Stimulated activated naive CD8-positive, alpha-beta T cell treated with anti-CD3 and anti-CD28 coated beads, Interleukin-15, Interleukin-2, amounts not matched to agents 100 U/mL and 50 U/mL, for 24 hours (primary cell): ENCODE data around the gene PXMP2.

Source experiments
- ATAC-seq: fragments of 150-1000 bp; cut with Tn5 transposase; one replicate; pipeline ENCODE4 v1.10.0; 2021
- DNase-seq: peaks from one replicate; pipeline ENCODE4 v3.0.0; 2021

Gene PXMP2

GRCh38 chr12:132695431-132695830 lies 8.0 kb downstream of the PXMP2 start:
- ATAC-seq (no peak), DNase-seq (no peak)

- DNase-seq, result no peak
These were observed 11.0 kb downstream of the PXMP2 start for GRCh38 chr12:132698341-132698740.

GRCh38 chr12:132700212-132700822 lies 12.9 kb downstream of the PXMP2 start:
- ATAC-seq, result no peak
- no peak for DNase-seq

More at GRCh38 chr12:132698341-132698740, 11.0 kb downstream of the PXMP2 start:
- no peak for ATAC-seq

- ATAC-seq, result no peak
- no peak for DNase-seq
These were observed 15.3 kb downstream of the PXMP2 start for GRCh38 chr12:132702640-132703039.

DNA sequence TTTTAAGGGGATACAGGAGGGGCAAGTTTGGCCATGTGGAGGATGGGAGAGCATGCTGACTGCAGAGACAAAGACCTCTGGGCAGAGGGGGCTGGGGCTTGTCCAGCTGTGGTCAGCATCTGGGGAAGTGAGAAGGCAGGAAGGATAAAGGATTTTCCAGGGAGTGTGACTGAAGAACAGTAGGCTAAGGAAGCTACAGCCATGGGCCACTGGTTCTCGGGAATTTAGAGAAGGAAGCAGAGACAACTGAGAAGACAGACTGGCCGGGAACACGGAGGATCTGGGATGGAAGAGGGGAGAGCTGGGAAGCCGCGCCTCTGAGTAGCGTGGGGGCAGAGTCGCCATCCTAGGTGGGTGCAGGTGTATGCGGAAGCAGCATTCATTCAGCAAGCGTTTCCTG lies 16.3 kb downstream of the PXMP2 start:
- DNase-seq (no peak), ATAC-seq (no peak)

DNA sequence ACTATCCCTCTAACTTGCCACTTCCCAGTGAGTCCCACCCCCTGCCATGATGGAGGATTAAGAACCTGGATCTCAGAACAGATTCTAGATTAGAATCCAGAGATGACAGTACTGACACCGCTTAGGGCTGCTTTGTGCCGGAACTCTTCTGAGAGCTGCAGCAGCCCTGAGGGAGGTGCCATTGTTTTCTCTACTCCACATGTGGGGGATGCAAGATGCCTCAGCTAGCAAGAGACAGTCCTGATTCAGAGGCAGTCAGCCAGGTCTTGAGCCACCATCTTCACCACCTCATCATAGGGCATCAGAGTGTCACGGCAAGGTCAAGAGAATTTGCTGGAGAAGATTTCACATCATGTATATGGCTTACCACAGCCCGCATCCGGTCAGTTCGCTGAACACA lies 19.9 kb downstream of the PXMP2 start:
- DNase-seq (no peak), ATAC-seq (no peak)

GRCh38 chr12:132708150-132708549 lies 20.8 kb downstream of the PXMP2 start:
- DNase-seq, result no peak
- no peak for ATAC-seq

DNA sequence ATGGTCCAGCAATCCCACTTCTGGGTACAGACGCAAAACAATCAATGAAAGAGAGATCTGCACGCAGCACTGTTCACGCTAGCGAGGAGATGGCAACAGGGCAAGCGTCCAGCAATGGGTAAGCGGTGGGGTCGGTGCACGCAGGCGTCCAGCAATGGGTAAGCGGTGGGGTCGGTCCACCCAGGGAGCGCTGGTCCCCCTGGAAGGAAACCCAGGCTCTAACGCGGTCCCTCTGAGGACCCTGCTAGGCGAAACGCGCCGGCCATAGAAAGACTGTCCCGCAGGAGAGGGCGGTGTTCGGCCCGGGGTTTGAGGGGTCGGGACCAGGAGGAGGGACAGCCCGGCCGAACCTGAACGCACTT lies 22.6 kb downstream of the PXMP2 start:
- DNase-seq, result peak; percentile 30
- ATAC-seq, result no peak

- peak; percentile 94 for ATAC-seq
These were observed 23.2 kb downstream of the PXMP2 start, which contains the start of gene PGAM5 for GRCh38 chr12:132710405-132711079. Gene PGAM5, plus strand, starts transcription at chr12:132710842. Its CDS starts 35 bp downstream, at chr12:132710877.

DNA sequence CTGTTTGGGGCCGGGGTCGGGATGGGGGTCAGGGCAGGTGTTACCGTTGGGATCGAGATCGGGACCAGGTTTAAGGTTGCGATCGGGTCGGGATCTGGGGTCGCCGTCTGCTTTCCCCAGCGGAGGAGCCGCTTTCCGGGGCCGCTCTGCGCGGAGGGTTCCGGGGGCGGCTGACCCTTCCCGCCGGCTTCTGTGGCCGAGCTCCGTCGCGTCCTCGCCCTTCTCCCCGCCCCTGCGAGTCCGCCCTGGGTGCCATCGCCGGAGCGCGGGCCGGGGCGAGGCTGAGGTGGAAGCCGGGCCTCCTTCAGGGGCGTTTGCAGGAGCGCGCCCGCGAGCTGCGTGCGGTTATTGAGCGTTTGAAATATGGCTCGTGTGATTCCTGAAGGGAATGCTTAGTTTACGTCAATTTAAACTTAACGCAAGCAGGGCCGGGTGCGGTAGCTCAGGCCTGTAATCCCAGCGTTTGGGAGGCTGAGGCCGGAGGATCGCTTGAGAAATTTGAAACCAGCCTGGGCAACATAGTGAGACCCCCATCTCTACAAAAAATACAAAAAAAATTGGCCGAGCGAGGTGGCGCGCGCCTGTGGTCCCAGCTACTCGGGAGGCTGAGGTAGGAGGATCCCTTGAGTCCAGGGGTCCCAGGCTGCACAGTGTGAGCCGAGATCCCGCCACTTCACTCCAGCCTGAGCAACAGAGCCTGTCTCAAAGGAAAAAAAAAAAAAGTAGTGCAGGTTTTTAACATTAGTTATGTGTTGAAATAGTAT lies 23.9 kb downstream of the PXMP2 start:
- ATAC-seq (peak; percentile 15), DNase-seq (peak; percentile 46)

More at GRCh38 chr12:132710405-132711079, 23.2 kb downstream of the PXMP2 start, which contains the start of gene PGAM5:
- peak; percentile 89 for DNase-seq

DNA sequence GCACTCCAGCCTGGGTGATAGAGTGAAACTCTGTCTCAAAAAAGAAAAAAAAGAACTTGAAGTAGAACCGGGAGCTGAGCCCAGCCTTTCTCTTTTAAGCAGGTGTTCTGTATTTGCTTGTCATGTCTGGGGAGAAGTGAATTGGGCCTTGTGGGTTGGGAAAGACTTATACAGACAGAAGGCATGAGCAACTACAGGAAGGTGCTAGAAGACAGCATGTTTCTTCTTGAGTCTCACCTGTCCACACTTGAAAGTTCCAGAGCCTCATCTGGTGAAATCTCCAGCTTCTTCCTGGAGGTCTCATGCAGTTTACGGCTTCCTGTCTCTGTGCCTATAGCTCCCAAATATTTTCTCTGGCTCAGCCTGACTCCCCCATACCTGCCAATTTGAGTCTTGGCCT lies 25.7 kb downstream of the PXMP2 start:
- DNase-seq (no peak), ATAC-seq (no peak)

DNA sequence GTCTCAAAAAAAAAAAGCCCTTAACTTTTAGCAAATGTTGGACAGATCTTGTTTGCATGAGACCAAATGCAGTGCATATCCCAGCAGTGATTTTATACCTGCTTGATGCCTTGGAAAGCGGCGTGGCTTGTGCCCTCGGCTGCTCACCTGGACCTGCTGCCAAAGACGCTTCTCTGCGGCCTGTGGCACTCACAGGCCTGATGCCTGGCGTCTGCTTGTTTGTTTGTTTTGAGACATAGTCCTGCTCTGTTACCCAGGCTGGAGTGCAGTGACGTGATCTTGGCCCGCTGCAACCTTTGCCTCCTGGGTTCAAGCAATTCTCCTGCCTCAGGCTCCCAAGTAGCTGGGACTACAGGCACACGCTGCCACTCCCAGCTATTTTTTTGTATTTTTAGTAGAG lies 28.5 kb downstream of the PXMP2 start:
- ATAC-seq (no peak), DNase-seq (no peak)

- no peak for DNase-seq
- ATAC-seq, result no peak
These were observed 29.0 kb downstream of the PXMP2 start for GRCh38 chr12:132716356-132716755.

- ATAC-seq (no peak), DNase-seq (no peak)
These were observed 29.6 kb downstream of the PXMP2 start for GRCh38 chr12:132717011-132717410.

- DNase-seq, result no peak
- no peak for ATAC-seq
These were observed 30.4 kb downstream of the PXMP2 start for GRCh38 chr12:132717531-132718387.

GRCh38 chr12:132718644-132719043 lies 31.3 kb downstream of the PXMP2 start:
- no peak for ATAC-seq
- DNase-seq, result no peak

DNA sequence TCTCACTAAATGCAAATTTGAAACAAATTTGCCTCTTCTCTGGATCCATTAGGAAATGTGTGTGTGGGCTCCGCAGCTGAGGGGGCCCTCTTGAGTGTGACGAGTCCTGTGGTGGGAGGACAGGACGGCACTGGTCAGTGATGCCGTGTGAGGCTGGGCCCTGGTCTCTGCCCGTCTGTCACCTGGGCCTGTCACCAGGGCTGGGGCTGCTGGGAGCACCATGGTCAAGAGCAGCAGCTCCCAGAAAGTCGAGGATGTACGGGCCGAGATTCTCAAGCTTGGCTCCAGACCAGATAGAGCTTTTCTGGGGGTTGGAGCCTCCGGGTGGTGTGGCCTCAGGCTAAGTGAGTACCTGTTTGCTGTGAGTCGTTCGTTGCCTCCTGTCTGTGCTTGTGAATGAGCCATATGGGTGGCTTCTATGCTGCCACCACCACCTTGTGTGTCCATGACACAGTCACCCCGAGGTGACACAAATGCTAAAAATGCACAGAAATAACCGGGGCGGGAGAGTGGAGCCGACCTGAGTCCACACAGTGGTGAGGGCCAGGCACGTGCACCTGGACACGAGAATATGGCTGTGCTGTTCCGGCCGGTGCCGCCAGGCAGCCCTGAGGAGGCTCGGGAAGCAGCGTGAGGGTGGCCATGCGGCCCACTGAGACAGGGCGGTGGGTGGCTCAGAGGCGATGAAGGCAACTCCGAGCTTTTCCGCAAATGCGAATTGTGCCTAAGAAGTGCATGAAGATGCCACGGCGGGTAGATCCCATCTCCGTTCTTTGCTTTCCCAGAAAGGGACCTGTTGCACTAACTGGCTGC lies 32.0 kb downstream of the PXMP2 start:
- ATAC-seq (no peak), DNase-seq (no peak)

GRCh38 chr12:132719954-132720324 lies 32.6 kb downstream of the PXMP2 start:
- no peak for DNase-seq
- ATAC-seq, result no peak

DNA sequence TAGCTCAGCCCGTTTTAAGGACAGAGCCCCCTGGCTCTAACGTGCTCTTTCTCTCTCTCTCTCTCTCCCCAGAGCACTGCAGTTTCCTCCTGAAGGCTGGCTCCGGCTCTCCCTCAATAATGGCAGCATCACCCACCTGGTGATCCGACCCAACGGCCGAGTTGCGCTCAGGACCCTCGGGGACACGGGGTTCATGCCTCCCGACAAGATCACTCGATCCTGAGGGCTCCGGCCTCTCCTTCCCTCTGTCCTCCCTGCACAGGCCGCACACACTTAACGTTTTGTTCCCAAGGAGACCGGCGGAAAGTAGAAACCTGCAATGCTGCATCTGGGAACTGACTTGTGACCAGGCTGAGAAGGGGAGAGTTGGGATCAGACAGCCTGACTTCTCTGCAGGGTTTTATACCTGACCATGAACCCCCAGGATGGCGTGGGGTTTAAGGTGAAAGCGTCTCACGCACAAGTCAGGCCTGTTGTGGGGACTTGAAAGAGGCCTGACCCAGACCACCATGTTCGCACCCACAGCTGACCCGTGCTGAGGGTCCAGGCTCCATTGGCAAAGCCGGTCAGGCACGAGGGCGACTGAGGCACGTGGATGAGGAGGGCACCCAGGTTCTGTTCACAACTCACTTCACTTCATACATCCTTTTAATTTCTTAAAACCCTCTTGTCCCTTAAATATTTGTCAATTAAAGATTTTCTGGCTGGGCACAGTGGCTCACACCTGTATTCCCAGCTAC lies 33.4 kb downstream of the PXMP2 start:
- ATAC-seq (no peak), DNase-seq (no peak)

- no peak for ATAC-seq
- no peak for DNase-seq
These were observed 35.8 kb downstream of the PXMP2 start for GRCh38 chr12:132723015-132723763.
